Stimulated activated naive B cell treated with anti-CD40 and anti-IgM and Interleukin-4, amounts not matched to agents 10 μg/mL and 1 μg/mL and 100 μg/mL, for 72 hours (primary cell): ENCODE measurements around the gene PALD1.

Source experiments
- ATAC-seq, 2 donors: fragments of 150-1000 bp; cut with Tn5 transposase; replicated peaks; 2 replicates each; pipeline ENCODE4 v1.10.0; 2021; ENCODE audit warnings: moderate library complexity in 1 of 2
- DNase-seq: peaks from one replicate; pipeline ENCODE4 v3.0.0; 2021
- H3K27ac Mint-ChIP-seq: one replicate; pipeline ENCODE4 v1.8.0; 2022; ENCODE audit warnings: mild to moderate bottlenecking, mixed read lengths
- H3K27me3 Mint-ChIP-seq, 2 donors: one replicate each; pipeline ENCODE4 v1.8.0; 2022; ENCODE audit warnings: mixed read lengths in 2 of 2
- H3K36me3 Mint-ChIP-seq, 2 donors: one replicate each; pipeline ENCODE4 v1.8.0; 2022; ENCODE audit warnings: mixed read lengths in 2 of 2, mild to moderate bottlenecking in 1 of 2
- H3K4me1 Mint-ChIP-seq, 2 donors: one replicate each; pipeline ENCODE4 v1.8.0; 2022; ENCODE audit warnings: mixed read lengths in 2 of 2, mild to moderate bottlenecking in 1 of 2
- H3K4me3 Mint-ChIP-seq, 2 donors: one replicate each; pipeline ENCODE4 v1.8.0; 2022; ENCODE audit warnings: mild to moderate bottlenecking in 2 of 2, mixed read lengths in 2 of 2, moderate library complexity in 1 of 2
- H3K9me3 Mint-ChIP-seq, 2 donors: one replicate each; pipeline ENCODE4 v1.8.0; 2022; ENCODE audit warnings: mixed read lengths in 2 of 2, mild to moderate bottlenecking in 1 of 2

The PALD1 gene

DNA sequence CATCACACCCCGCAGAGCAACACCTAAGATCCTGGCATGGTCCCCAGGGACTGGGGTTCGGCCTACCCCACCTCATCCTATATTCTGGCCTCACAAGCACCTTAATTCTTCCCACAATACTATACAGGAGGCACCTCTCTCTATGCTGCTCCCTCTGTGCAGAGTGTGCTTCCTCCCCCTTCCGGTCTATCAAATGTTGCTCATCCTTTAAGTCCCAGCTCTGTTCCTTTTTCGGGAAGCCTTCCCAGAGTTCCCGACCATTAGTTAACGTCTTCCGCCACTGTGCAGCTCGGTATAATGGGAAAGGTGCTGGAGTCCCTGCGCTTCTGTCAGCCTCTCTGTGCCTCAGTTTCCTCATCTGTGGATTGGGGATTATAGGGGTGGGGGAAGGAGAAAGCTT, 21.8 kb downstream of the PALD1 start:
- Mint-ChIP-seq H3K9me3 (no peaks in the 10 kb centered on the region), H3K4me3 (no peak overlapping the region), H3K27ac (peak overlapping the region; percentile 72), H3K36me3 (no peaks in the 10 kb centered on the region), H3K27me3 (no peaks in the 10 kb centered on the region), H3K4me1 (peaks cover 23 to 25% of the 10 kb centered on the region in 2 donors)
- ATAC-seq (no peak), DNase-seq (no peak)

DNA sequence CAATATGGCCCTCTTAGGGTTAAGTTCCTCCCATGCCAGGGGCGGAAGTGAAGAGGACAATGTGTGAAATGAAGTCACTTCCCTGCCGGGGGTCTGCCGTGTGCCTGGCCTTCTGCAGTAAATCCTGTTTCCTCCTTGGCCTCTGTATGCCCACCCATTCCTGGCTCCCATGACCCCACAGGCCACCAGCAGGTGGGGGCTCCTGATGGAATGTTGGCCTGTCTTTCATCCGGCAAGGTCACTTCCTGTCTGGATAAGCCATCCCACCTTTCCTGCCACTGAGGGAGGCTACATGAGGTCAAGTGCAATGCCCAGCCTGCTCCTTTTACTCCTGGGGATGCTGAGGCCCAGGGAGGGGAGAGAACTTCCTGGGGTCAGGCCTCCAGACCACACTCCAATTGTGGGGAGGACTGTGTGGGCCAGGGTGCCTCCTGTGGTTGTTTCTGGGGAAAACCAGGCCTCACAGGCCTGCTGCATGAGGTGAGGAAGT, 22.3 kb downstream of the PALD1 start:
- Mint-ChIP-seq H3K27me3 (no peaks in the 10 kb centered on the region), H3K27ac (peak overlapping the region; percentile 72), H3K9me3 (no peaks in the 10 kb centered on the region), H3K36me3 (no peaks in the 10 kb centered on the region), H3K4me3 (no peak overlapping the region), H3K4me1 (peaks cover 21 to 23% of the 10 kb centered on the region in 2 donors)
- ATAC-seq, result no peak
- no peak for DNase-seq

DNA sequence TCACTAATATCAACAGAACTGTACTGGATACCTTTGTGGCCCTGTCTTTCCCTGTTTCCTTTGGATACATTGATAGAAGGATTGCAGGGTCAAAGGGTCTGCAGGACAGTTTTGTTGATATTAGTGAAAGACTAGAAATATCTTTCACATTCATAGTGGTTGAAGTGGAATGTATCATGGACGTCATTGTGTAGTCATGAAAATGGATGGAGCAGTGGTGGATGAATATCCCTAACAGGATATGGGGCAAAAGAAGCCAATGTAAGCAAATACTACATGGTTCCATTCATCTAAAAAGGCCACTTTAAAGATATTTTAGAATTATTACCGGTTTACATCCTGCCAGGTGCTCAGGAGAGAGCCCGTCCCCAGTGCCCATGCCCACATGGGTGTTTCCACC, 23.8 kb downstream of the PALD1 start:
- Mint-ChIP-seq H3K27ac (no peak overlapping the region), H3K9me3 (no peaks in the 10 kb centered on the region), H3K4me3 (no peak overlapping the region), H3K4me1 (peaks cover 21 to 23% of the 10 kb centered on the region in 2 donors), H3K27me3 (no peaks in the 10 kb centered on the region), H3K36me3 (no peaks in the 10 kb centered on the region)
- no peak for ATAC-seq
- no peak for DNase-seq

GRCh38 chr10:70503776-70504175, 25.2 kb downstream of the PALD1 start:
- ATAC-seq (no peak), DNase-seq (no peak)
- Mint-ChIP-seq H3K9me3 (no peaks in the 10 kb centered on the region), H3K27ac (no peak overlapping the region), H3K4me1 (peaks cover 29 to 31% of the 10 kb centered on the region in 2 donors), H3K27me3 (peaks cover 0 to 5% of the 10 kb centered on the region in 2 donors), H3K36me3 (no peaks in the 10 kb centered on the region), H3K4me3 (no peak overlapping the region)

- H3K36me3 Mint-ChIP-seq, result no peaks in the 10 kb centered on the region
- ATAC-seq (no peak), DNase-seq (no peak)
- no peaks in the 10 kb centered on the region for H3K9me3 Mint-ChIP-seq
- H3K27ac Mint-ChIP-seq, result no peak overlapping the region
- peaks cover 31 to 34% of the 10 kb centered on the region in 2 donors for H3K4me1 Mint-ChIP-seq
- peaks cover 0 to 14% of the 10 kb centered on the region in 2 donors for H3K27me3 Mint-ChIP-seq
- no peak overlapping the region for H3K4me3 Mint-ChIP-seq
These were observed 26.2 kb downstream of the PALD1 start for GRCh38 chr10:70504521-70505358.

- Mint-ChIP-seq H3K4me1 (peaks cover 19 to 22% of the 10 kb centered on the region in 2 donors), H3K36me3 (no peaks in the 10 kb centered on the region)
These were observed 27.3 kb downstream of the PALD1 start for GRCh38 chr10:70505908-70506307.

DNA sequence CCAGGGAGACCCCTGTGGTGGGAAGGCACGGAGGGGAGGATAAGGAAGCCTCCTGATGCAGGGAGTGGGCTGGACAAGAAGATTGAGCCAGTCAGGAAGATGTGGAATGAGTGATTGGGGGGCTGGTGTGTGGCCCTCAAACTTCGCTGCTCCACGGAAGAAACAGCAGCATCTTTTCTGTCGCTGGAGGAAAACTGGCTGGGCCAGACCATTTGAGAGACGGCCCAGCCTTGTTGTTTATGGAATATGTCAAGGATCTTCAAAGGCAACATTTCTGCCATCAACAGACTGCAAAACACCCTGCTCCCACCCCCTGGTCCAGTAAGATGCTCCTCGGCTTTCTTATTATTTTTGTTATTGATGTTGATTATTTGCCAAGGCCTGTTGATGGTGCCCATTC, 29.4 kb downstream of the PALD1 start:
- no peaks in the 10 kb centered on the region for H3K9me3 Mint-ChIP-seq
- DNase-seq (no peak), ATAC-seq (no peak)
- H3K27me3 Mint-ChIP-seq, result peaks cover 0 to 18% of the 10 kb centered on the region in 2 donors
- no peak overlapping the region for H3K27ac Mint-ChIP-seq
- H3K4me1 Mint-ChIP-seq, result peaks cover 17 to 19% of the 10 kb centered on the region in 2 donors
- H3K36me3 Mint-ChIP-seq, result no peaks in the 10 kb centered on the region
- H3K4me3 Mint-ChIP-seq, result no peak overlapping the region

More at GRCh38 chr10:70505908-70506307, 27.3 kb downstream of the PALD1 start:
- Mint-ChIP-seq H3K27me3 (peaks cover 0 to 18% of the 10 kb centered on the region in 2 donors), H3K9me3 (no peaks in the 10 kb centered on the region), H3K4me3 (no peak overlapping the region), H3K27ac (no peak overlapping the region)
- no peak for DNase-seq
- no peak for ATAC-seq

- H3K27ac Mint-ChIP-seq, result peak overlapping the region; percentile 77
- no peak for DNase-seq
These were observed 30.6 kb downstream of the PALD1 start for GRCh38 chr10:70508912-70509756.

DNA sequence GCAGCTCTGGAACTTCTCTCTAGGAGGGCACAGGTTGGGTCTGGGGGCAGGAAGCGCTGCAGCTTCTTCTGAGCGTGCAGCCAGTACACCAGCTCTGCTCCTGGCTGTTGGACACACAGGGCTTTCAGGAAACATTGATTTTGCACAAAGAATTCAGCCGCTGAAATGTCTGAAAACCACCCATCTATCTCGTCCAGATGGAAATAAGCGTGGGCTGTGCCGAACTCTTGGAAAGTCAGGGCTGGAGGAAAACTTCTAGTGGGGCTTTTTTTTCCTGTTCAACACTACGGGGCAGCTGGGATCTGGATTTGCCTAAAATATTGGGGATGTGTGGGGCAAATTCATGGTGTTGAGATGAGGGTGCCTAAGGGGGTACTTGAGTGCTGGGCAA, 31.2 kb downstream of the PALD1 start:
- no peak overlapping the region for H3K27ac Mint-ChIP-seq
- H3K36me3 Mint-ChIP-seq, result no peaks in the 10 kb centered on the region

More at GRCh38 chr10:70508912-70509756, 30.6 kb downstream of the PALD1 start:
- Mint-ChIP-seq H3K27me3 (peaks cover 0 to 18% of the 10 kb centered on the region in 2 donors), H3K4me3 (peak overlapping the region; percentile 53 to 57), H3K36me3 (no peaks in the 10 kb centered on the region), H3K4me1 (peaks cover 21 to 28% of the 10 kb centered on the region in 2 donors), H3K9me3 (no peaks in the 10 kb centered on the region)
- ATAC-seq, result peak; percentile 66 to 69

GRCh38 chr10:70510453-70510852, 31.9 kb downstream of the PALD1 start:
- Mint-ChIP-seq H3K4me1 (peaks cover 28 to 39% of the 10 kb centered on the region in 2 donors), H3K9me3 (no peaks in the 10 kb centered on the region), H3K27me3 (peaks cover 0 to 18% of the 10 kb centered on the region in 2 donors), H3K36me3 (no peaks in the 10 kb centered on the region), H3K27ac (no peak overlapping the region), H3K4me3 (no peak overlapping the region)
- DNase-seq (no peak), ATAC-seq (no peak)

More for the DNA sequence above, 31.2 kb downstream of the PALD1 start:
- Mint-ChIP-seq H3K4me1 (peaks cover 25 to 34% of the 10 kb centered on the region in 2 donors), H3K9me3 (no peaks in the 10 kb centered on the region), H3K27me3 (peaks cover 0 to 18% of the 10 kb centered on the region in 2 donors), H3K4me3 (no peak overlapping the region)
- DNase-seq (no peak), ATAC-seq (no peak)

DNA sequence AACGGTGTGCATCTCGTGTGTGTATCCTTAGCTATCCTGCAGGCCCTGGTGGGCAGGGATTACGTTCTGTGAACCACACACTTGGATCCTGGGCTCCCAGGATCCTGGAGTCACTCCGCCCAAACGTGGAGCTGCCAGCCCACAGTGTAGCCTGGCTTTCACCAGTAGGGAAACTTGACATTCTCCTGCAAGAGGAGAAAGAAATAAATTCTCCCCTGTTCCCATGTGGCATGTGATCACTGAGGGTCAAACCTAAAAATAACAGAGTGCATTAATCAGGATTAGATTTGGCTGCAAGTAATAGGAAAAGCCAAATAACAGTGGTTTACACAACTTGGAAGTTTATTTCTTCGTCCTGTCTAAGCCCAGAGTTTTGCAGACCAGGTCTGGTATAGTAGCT, 32.3 kb downstream of the PALD1 start:
- no peaks in the 10 kb centered on the region for H3K9me3 Mint-ChIP-seq
- no peak for DNase-seq
- H3K36me3 Mint-ChIP-seq, result no peaks in the 10 kb centered on the region
- H3K27ac Mint-ChIP-seq, result no peak overlapping the region
- H3K27me3 Mint-ChIP-seq, result peaks cover 0 to 18% of the 10 kb centered on the region in 2 donors
- ATAC-seq, result no peak
- H3K4me3 Mint-ChIP-seq, result no peak overlapping the region
- H3K4me1 Mint-ChIP-seq, result peaks cover 28 to 39% of the 10 kb centered on the region in 2 donors

DNA sequence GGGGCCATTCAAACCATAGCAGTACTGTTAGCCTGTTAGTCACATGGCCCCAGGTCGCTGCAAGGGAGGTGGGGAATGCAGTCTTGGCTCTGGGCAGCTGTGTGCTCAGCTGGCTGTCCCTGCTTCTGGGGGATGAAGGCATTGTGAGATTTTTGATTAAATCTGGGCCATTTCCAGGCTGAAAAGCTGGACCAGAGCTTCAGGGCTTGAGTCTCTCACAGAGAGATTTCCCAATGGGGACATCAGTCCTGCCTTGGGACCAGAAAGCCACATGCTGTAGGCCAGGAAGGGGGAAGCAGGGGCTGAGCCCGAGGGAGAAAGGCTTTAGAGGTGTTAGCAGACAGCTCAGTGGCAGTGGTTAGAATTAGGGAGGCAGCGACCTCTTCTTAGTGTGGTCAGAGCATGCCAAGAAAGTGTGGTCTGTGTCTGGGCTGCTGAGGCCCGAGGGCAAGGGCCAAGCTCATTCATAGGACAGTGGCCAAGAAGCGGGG, 33.6 kb downstream of the PALD1 start:
- ATAC-seq (no peak), DNase-seq (no peak)
- Mint-ChIP-seq H3K9me3 (no peaks in the 10 kb centered on the region), H3K27me3 (peaks cover 0 to 18% of the 10 kb centered on the region in 2 donors), H3K4me3 (no peak overlapping the region), H3K27ac (no peak overlapping the region), H3K4me1 (peaks cover 28 to 39% of the 10 kb centered on the region in 2 donors), H3K36me3 (no peaks in the 10 kb centered on the region)

- peak overlapping the region in 1 of 2 donors; percentile 46 for H3K4me3 Mint-ChIP-seq
- H3K4me1 Mint-ChIP-seq, result peaks cover 20 to 28% of the 10 kb centered on the region in 2 donors
These were observed 35.3 kb downstream of the PALD1 start for GRCh38 chr10:70513848-70514309.

DNA sequence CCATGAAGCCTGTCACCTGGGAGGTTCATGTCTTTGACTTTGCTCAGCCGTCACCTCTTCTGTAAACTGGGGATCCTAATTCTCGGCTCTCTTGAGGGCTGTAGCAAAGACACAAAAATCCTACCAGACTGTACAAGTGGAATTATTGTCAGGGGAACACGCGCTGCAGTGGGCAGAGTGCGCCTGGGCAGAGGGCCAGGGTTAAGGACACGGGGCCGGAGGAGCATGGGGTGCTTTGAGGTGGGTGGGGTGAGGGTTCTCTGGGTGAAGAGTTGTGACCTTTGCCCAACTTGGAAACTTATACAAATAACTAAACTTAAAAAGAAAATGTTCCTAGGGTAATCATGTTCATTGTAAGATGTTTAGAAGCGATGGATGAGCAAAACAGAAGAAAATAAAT, 36.0 kb downstream of the PALD1 start:
- ATAC-seq (no peak), DNase-seq (no peak)
- peaks cover 14 to 21% of the 10 kb centered on the region in 2 donors for H3K4me1 Mint-ChIP-seq
- no peak overlapping the region for H3K4me3 Mint-ChIP-seq
- H3K27me3 Mint-ChIP-seq, result peaks cover 0 to 5% of the 10 kb centered on the region in 2 donors
- no peak overlapping the region for H3K27ac Mint-ChIP-seq
- no peaks in the 10 kb centered on the region for H3K9me3 Mint-ChIP-seq
- H3K36me3 Mint-ChIP-seq, result no peaks in the 10 kb centered on the region

More at GRCh38 chr10:70513848-70514309, 35.3 kb downstream of the PALD1 start:
- Mint-ChIP-seq H3K27ac (peak overlapping the region; percentile 85), H3K27me3 (peaks cover 0 to 12% of the 10 kb centered on the region in 2 donors), H3K9me3 (no peaks in the 10 kb centered on the region), H3K36me3 (no peaks in the 10 kb centered on the region)
- DNase-seq (peak; percentile 75), ATAC-seq (peak; percentile 95 to 99)
